Measurements from ENCODE around the gene AVEN. TPM values are rescaled to one million over a fixed set of nuclear protein-coding genes. Genes with fewer than 3 reads are reported as not detected.

Gene AVEN
- total RNA-seq, 1 donor from 2014 or later, result 51.3 TPM

GRCh38 chr15:33980159-33980558 is 58.8 kb downstream of the AVEN start:
- FAIRE-seq (no peak), DNase-seq (ENCODE audit: low read depth) (no peak)
- Histone ChIP-seq H3K27me3 (ENCODE audit: control insufficient read depth, insufficient read depth, low read length) (no peaks in the 10 kb centered on the region), H3K36me3 (ENCODE audit: control insufficient read depth, insufficient read depth, low read length) (peaks cover 1% of the 10 kb centered on the region), H3K4me3 (ENCODE audit: low read depth, low read length) (no peak overlapping the region)
- TF ChIP-seq CTCF (IDR thresholded peaks at IDR 0.05; ENCODE audit: insufficient read depth, low read length, severe bottlenecking), result no peak

GRCh38 chr15:33975022-33975565 is 63.9 kb downstream of the AVEN start:
- FAIRE-seq, result no peak
- no peak for DNase-seq (ENCODE audit: low read depth)
- TF ChIP-seq CTCF (IDR thresholded peaks at IDR 0.05; ENCODE audit: insufficient read depth, low read length, severe bottlenecking), result no peak
- H3K27me3 ChIP-seq (ENCODE audit: control insufficient read depth, insufficient read depth, low read length), result no peaks in the 10 kb centered on the region
- no peaks in the 10 kb centered on the region for H3K36me3 ChIP-seq (ENCODE audit: control insufficient read depth, insufficient read depth, low read length)
- no peak overlapping the region for H3K4me3 ChIP-seq (ENCODE audit: low read depth, low read length)

- DNase-seq (ENCODE audit: low read depth) (no peak), FAIRE-seq (no peak)
- no peak overlapping the region for H3K4me3 ChIP-seq (ENCODE audit: low read depth, low read length)
- no peaks in the 10 kb centered on the region for H3K27me3 ChIP-seq (ENCODE audit: control insufficient read depth, insufficient read depth, low read length)
- H3K36me3 ChIP-seq (ENCODE audit: control insufficient read depth, insufficient read depth, low read length), result no peaks in the 10 kb centered on the region
- TF ChIP-seq CTCF (IDR thresholded peaks at IDR 0.05; ENCODE audit: insufficient read depth, low read length, severe bottlenecking), result no peak
These were observed 67.2 kb downstream of the AVEN start for GRCh38 chr15:33971811-33972210.

GRCh38 chr15:33968821-33969220 is 70.2 kb downstream of the AVEN start:
- Histone ChIP-seq H3K27me3 (ENCODE audit: control insufficient read depth, insufficient read depth, low read length) (no peaks in the 10 kb centered on the region), H3K36me3 (ENCODE audit: control insufficient read depth, insufficient read depth, low read length) (no peaks in the 10 kb centered on the region), H3K4me3 (ENCODE audit: low read depth, low read length) (no peak overlapping the region)
- FAIRE-seq (no peak), DNase-seq (ENCODE audit: low read depth) (no peak)
- no peak for TF ChIP-seq CTCF (IDR thresholded peaks at IDR 0.05; ENCODE audit: insufficient read depth, low read length, severe bottlenecking)

GRCh38 chr15:33968224-33968623 is 70.8 kb downstream of the AVEN start, which contains the start of gene CHRM5:
CHRM5 (plus strand) TSS chr15:33968497; CDS start chr15:34062718, 94,221 bp downstream.
- TF ChIP-seq CTCF (IDR thresholded peaks at IDR 0.05; ENCODE audit: insufficient read depth, low read length, severe bottlenecking), result no peak

GRCh38 chr15:33964665-33965040 is 74.4 kb downstream of the AVEN start:
- H3K36me3 ChIP-seq (ENCODE audit: control insufficient read depth, insufficient read depth, low read length), result no peaks in the 10 kb centered on the region
- no peak for FAIRE-seq
- TF ChIP-seq CTCF (IDR thresholded peaks at IDR 0.05; ENCODE audit: insufficient read depth, low read length, severe bottlenecking), result no peak

More at GRCh38 chr15:33968224-33968623, 70.8 kb downstream of the AVEN start, which contains the start of gene CHRM5:
- FAIRE-seq, result peak; percentile 47
- no peaks in the 10 kb centered on the region for H3K36me3 ChIP-seq (ENCODE audit: control insufficient read depth, insufficient read depth, low read length)
- H3K27me3 ChIP-seq (ENCODE audit: control insufficient read depth, insufficient read depth, low read length), result no peaks in the 10 kb centered on the region
- DNase-seq (ENCODE audit: low read depth), result no peak
- H3K4me3 ChIP-seq (ENCODE audit: low read depth, low read length), result no peak within 1 kb of the TSS

More at GRCh38 chr15:33964665-33965040, 74.4 kb downstream of the AVEN start:
- DNase-seq (ENCODE audit: low read depth), result no peak
- Histone ChIP-seq H3K4me3 (ENCODE audit: low read depth, low read length) (no peak overlapping the region), H3K27me3 (ENCODE audit: control insufficient read depth, insufficient read depth, low read length) (no peaks in the 10 kb centered on the region)

All from bronchial epithelial cell (primary cell).